Pons (tissue), 1 donor: ENCODE measurements around the gene HOXA9.

Experiments used
- DNase-seq: peaks from one replicate; pipeline ENCODE4 v3.0.0-alpha.2; 2016; ENCODE audit warnings: low spot score

The HOXA9 gene

GRCh38 chr7:27126596-27127327 is 38.6 kb downstream of the HOXA9 start:
- DNase-seq = no peak

DNA sequence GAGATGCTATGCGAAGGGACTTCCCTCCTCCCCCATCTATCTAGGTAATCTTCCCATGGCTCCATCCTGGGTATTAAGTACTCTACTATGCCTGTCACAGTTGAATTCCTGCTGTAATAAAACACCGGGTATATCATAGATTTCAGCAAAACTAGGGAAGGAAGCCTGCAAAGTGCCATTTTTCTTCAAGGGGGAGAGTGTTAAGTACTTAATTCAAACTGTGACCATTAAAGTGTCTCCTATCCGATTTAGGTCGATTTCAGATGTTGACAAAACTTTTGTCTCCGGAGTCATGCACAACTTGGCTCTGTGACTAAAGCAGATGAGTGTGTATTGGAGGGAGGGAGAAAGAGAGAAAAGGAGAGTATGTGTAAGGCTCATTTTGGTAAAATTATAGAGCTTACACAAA is 39.3 kb downstream of the HOXA9 start:
- DNase-seq = no peak

DNA sequence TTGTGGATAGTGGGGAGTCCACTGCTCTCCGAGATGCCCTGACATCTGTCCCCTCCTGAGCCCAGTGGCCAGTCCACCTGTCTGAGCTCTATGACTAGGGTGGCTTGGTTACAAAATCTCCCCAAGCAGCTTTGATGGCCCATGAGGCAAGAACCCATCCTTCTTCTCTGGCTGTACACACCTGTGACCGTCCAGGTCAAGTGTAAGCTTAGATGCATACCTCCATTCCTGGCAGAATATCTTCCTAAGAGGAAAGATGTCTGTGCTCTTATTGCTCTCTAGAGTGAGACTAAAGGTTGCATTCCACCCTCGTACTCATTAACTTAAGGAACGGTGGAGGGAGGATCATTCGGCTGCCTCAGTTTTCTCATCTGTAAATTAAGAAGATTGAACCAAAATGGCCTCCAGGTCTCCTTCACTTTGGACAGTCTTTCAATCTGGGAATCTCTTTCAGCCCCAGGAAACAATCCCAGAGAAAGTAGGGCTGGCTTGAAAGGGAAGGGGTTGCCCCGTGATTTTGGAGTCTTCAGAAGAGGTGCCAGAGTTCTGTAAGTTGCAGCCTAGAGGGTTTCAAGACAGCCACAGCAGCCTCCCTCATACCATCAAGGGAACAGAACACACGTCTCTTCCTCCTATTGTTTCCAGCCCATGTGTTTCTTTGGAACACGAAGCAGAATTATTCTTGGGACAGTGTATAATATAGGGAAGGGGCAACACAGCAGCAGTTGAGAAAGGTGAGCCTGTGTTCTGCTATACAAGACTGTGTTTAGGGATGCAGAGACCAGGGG is 40.2 kb downstream of the HOXA9 start:
- DNase-seq = no peak

- no peak for DNase-seq
These were observed 41.0 kb downstream of the HOXA9 start for GRCh38 chr7:27124096-27124901.

GRCh38 chr7:27123477-27124053 is 41.8 kb downstream of the HOXA9 start:
- no peak for DNase-seq

GRCh38 chr7:27123007-27123476 is 42.3 kb downstream of the HOXA9 start:
- DNase-seq = no peak

- no peak for DNase-seq
These were observed 43.0 kb downstream of the HOXA9 start for GRCh38 chr7:27122077-27122910.

DNA sequence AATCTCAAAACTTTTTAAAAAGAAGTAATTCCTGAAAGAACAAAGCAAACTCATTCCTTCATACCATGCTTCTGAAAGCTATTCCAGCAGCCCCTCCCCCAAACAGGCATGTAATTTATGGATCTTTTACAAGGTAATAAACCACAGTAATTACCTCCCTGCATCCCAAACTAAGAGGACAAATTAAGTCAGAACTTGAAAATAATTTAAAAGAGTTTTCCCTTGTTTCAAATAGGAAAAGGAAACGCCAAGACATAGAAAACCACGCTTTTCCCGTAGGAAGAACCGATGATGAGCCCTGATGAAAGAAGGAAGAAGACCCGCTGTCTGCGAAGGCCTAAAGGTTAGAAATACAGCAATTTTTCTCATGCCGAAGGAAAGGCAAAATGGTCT is 43.7 kb downstream of the HOXA9 start:
- no peak for DNase-seq

- no peak for DNase-seq
These were observed 45.9 kb downstream of the HOXA9 start for GRCh38 chr7:27119412-27119911.

- DNase-seq = no peak
These were observed 46.8 kb downstream of the HOXA9 start for GRCh38 chr7:27118580-27118979.

DNA sequence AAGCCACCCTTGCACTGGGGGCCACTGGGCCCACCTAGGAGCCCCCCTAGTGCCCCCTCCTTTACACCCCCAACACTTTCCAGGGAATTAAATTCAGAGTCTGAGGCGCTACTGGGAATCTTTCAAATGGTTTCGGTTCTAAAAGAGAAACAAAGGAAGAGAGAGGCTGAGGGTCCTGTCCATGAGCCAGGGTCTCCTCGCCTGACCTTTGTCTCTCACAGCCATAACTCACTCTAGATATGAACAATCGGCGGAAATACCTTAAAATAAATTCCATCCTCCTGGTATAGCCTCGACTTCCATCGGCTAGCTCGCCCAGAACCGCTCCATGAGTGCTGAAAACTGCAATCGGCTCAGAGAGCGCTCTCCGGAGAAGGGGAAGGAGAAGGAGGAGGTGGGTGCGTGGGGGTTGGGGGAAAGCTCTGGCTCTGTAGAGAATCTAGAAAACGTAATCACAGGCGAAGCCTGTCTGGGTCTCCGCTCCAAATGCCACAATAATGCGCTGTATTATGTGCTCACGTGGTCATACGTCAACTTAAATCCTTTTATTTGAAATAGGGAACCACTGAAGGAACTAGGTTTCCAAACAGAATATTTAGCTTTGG is 47.3 kb downstream of the HOXA9 start:
- DNase-seq = no peak

DNA sequence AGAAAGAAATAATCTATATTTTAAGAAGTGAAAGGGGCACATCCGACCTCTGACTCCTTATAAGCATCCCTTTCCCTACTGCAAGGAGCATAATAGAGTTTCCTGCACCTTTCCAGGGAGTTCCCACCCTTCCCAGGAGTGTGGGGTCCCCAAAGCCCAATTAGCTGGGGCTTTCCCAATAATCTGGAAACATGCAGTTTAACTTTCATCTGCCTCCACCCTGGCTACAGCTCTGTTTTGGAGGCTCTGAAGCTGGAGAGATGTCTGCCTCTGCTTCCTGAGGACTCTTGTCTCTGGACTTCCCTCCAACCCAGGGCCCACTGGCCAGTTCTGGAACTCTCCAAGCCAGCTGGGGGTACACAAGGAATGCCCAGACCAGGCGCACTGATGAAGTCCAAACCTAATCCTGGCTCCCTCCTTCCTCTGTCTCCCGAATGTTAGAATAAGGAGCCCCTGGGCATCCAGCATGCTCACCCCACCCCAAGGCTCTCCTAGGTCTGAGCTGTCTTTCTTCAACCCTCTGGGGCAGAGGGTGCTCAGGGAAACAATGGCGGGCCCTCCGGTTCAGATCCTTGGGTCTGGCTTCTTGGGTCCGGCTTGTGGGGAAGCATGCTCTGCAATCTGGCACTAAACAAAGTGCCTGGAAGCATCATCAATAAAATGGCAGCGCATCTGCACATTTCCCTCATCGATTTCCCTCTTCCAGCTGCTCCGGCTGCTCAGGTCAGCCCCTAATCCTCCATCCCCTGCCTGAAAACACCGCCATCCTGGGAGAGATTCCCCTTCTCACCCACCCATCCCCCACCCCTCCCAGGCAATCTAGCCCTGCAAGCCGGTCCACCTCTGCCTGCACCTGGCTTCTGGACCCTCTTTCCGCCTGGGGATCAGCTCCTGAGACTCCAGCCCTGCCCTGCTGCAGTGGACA is 48.1 kb downstream of the HOXA9 start:
- no peak for DNase-seq

- DNase-seq = no peak
These were observed 49.0 kb downstream of the HOXA9 start for GRCh38 chr7:27116031-27116961.

GRCh38 chr7:27115221-27116026 is 49.9 kb downstream of the HOXA9 start:
- no peak for DNase-seq

- no peak for DNase-seq
These were observed 50.5 kb downstream of the HOXA9 start for GRCh38 chr7:27114881-27115220.

DNA sequence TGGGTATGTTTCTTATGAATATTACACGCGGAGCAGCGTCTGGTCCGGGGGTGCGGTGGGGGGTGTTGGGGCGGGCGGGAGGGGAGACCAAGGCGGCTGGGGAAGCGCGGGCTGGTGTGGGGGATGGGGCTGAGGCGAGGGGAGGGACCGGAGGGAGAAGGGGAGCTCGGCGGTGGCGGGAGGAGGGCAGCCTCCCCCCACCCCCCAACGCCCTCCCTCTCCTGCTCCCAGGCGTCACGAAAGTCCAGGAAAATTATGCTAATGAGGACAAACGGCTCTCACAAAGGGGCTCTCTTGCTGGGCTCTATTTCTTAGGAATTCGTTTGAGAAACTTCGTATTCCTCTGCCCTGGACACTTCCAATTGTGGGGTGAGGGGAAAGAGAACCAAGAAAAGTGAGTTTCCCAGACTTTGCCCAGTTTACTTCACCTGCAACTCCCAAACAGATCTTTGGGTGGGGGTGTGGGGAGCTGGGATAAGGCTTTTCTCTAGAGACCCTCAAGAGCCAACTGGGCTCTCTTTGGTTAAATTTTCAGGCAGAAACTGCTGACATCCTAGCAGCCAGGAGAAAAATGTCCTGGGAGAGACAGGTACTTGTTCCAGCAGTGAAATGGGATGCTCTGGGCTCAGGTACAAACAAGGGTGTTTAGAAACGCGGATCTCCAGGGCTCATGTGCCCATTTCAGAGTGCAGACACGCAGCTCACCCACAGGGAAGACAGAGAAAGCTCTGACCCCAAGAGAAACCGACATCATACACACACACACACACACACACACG is 51.2 kb downstream of the HOXA9 start:
- DNase-seq = no peak
